ENCODE data around the gene LDLRAD4. TPM values are rescaled to one million over a fixed set of nuclear protein-coding genes. Genes with fewer than 3 reads are reported as not detected.

The LDLRAD4 gene
- total and polyA plus RNA-seq, 8 donors, result 2.0 to 47.9 (median 9.0) TPM

DNA sequence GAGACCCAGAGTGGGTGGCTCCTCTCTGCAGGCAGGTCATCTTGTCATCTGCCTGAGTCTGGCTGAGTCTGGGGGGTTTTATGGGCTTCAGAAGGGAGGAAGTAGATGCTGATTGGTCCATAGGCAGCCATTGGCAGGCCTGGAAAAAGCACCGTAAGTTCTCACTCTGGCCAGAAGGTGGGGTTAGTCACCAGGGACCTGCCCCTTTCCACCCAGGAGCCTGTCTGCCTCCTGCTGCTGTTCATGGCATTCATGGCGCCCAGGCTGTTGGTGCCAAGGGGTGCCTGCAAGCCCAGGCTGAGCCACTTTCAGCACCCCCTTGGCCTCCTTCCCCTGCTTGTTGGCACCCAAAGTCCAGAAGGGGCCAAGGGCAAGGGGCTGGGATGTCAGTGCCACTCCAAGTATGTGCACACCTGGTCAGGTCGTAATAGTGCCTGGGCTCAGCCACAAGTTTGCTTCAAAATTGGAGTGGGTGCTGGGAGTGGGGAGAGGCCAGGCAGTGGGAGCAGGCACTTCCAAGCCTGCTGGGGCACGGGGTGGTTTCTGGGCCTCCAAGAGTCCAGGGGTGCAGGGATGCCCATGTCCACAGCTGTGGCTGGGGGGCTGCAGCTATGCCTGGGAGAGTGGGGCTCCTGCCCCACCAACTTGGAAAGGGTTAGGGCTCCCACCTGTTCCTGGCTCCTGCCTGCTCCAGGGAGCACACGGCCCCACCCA lies 329.7 kb downstream of the LDLRAD4 start:
- 83 to 98% (median 97%) methylated on average over 4 to 5 of the region's 5 CpGs for WGBS, 5 donors
- Histone ChIP-seq H3K9me3 (no peaks in the 10 kb centered on the region), H3K27me3 (no peaks in the 10 kb centered on the region), H3K27ac (peak overlapping the region in 3 of 5 donors; percentile 5 to 74 (median 69)), H3K4me3 (no peak overlapping the region), H3K36me3 (no peaks in the 10 kb centered on the region), H3K4me1 (peaks cover 6 to 45% (median 27%) of the 10 kb centered on the region in 4 donors)
- intact Hi-C loops (cut with DNase I; ENCODE audit: low total_unique reads), result no loop called here
- no peak for DNase-seq
- TF ChIP-seq POLR2A (IDR thresholded peaks at IDR 0.05) (no peak), EP300 (IDR thresholded peaks at IDR 0.05) (no peak), POLR2AphosphoS5 (IDR thresholded peaks at IDR 0.05) (no peak)
- TF ChIP-seq, protein P1, sequence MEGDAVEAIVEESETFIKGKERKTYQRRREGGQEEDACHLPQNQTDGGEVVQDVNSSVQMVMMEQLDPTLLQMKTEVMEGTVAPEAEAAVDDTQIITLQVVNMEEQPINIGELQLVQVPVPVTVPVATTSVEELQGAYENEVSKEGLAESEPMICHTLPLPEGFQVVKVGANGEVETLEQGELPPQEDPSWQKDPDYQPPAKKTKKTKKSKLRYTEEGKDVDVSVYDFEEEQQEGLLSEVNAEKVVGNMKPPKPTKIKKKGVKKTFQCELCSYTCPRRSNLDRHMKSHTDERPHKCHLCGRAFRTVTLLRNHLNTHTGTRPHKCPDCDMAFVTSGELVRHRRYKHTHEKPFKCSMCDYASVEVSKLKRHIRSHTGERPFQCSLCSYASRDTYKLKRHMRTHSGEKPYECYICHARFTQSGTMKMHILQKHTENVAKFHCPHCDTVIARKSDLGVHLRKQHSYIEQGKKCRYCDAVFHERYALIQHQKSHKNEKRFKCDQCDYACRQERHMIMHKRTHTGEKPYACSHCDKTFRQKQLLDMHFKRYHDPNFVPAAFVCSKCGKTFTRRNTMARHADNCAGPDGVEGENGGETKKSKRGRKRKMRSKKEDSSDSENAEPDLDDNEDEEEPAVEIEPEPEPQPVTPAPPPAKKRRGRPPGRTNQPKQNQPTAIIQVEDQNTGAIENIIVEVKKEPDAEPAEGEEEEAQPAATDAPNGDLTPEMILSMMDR (IDR thresholded peaks at IDR 0.05), result no peak

- Histone ChIP-seq H3K9me3 (no peaks in the 10 kb centered on the region), H3K36me3 (no peaks in the 10 kb centered on the region), H3K4me1 (peaks cover 6 to 38% (median 19%) of the 10 kb centered on the region in 4 donors), H3K4me3 (no peak overlapping the region), H3K27me3 (no peaks in the 10 kb centered on the region), H3K27ac (peak overlapping the region in 4 of 5 donors; percentile 11 to 74 (median 59))
- intact Hi-C loops (cut with DNase I; ENCODE audit: low total_unique reads), result no loop called here
- TF ChIP-seq EP300 (IDR thresholded peaks at IDR 0.05) (no peak), POLR2AphosphoS5 (IDR thresholded peaks at IDR 0.05) (no peak), POLR2A (IDR thresholded peaks at IDR 0.05) (no peak)
- TF ChIP-seq, protein P1 (IDR thresholded peaks at IDR 0.05), result no peak
- no peak for DNase-seq
- 53 to 71% (median 65%) methylated on average over 7 of the region's 7 CpGs for WGBS, 5 donors
Measured at GRCh38 chr18:13548966-13549879, 330.7 kb downstream of the LDLRAD4 start.

DNA sequence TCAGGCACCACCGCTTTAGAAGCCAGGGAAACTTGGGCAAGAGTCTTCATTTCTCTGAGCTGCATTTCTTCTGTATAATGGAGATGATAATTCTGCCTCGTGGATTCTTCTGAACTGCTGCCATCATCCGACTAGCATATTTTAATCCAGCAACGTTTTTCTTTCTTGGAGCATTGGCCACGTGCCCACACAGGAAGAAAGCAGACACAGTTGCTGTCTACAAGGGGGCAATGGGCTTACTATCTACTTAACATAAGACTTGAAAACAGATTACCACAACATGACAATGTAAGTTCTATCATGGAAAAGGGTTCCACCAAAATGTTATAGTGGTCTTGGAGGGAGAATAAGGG lies 331.3 kb downstream of the LDLRAD4 start:
- Histone ChIP-seq H3K27me3 (no peaks in the 10 kb centered on the region), H3K4me1 (peaks cover 6 to 38% (median 18%) of the 10 kb centered on the region in 4 donors), H3K9me3 (no peaks in the 10 kb centered on the region), H3K4me3 (no peak overlapping the region), H3K36me3 (no peaks in the 10 kb centered on the region), H3K27ac (peak overlapping the region in 4 of 5 donors; percentile 11 to 74 (median 59))
- WGBS, 5 donors, result 22 to 37% (median 27%) methylated on average over 5 of the region's 5 CpGs
- DNase-seq, result peak in 1 of 2 donors; percentile 46
- no peak for TF ChIP-seq POLR2A (IDR thresholded peaks at IDR 0.05)
- no peak for TF ChIP-seq POLR2AphosphoS5 (IDR thresholded peaks at IDR 0.05)
- TF ChIP-seq EP300 (IDR thresholded peaks at IDR 0.05), result no peak
- TF ChIP-seq, protein P1 (IDR thresholded peaks at IDR 0.05), result no peak
- intact Hi-C loops (cut with DNase I; ENCODE audit: low total_unique reads), result no loop called here

Measured in stomach (tissue), 9 donors.